ENCODE data around the gene CTNNB1.

GRCh38 chr3:41237907-41238306, 38.6 kb downstream of the CTNNB1 start:
- TF ChIP-seq, protein P1, sequence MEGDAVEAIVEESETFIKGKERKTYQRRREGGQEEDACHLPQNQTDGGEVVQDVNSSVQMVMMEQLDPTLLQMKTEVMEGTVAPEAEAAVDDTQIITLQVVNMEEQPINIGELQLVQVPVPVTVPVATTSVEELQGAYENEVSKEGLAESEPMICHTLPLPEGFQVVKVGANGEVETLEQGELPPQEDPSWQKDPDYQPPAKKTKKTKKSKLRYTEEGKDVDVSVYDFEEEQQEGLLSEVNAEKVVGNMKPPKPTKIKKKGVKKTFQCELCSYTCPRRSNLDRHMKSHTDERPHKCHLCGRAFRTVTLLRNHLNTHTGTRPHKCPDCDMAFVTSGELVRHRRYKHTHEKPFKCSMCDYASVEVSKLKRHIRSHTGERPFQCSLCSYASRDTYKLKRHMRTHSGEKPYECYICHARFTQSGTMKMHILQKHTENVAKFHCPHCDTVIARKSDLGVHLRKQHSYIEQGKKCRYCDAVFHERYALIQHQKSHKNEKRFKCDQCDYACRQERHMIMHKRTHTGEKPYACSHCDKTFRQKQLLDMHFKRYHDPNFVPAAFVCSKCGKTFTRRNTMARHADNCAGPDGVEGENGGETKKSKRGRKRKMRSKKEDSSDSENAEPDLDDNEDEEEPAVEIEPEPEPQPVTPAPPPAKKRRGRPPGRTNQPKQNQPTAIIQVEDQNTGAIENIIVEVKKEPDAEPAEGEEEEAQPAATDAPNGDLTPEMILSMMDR (IDR thresholded peaks at IDR 0.05; ENCODE audit: low read depth, low read length, missing input control): no peak
- TF ChIP-seq YY1 (IDR thresholded peaks at IDR 0.05): no peak
- TF ChIP-seq SP1 (IDR thresholded peaks at IDR 0.05): no peak
- TF ChIP-seq EGR1 (IDR thresholded peaks at IDR 0.05; ENCODE audit: low read depth in 2 of 2): no peak
- no peak for TF ChIP-seq MAX (IDR thresholded peaks at IDR 0.05)
- no peak for TF ChIP-seq RAD21 (IDR thresholded peaks at IDR 0.05)
- TF ChIP-seq, protein P2, sequence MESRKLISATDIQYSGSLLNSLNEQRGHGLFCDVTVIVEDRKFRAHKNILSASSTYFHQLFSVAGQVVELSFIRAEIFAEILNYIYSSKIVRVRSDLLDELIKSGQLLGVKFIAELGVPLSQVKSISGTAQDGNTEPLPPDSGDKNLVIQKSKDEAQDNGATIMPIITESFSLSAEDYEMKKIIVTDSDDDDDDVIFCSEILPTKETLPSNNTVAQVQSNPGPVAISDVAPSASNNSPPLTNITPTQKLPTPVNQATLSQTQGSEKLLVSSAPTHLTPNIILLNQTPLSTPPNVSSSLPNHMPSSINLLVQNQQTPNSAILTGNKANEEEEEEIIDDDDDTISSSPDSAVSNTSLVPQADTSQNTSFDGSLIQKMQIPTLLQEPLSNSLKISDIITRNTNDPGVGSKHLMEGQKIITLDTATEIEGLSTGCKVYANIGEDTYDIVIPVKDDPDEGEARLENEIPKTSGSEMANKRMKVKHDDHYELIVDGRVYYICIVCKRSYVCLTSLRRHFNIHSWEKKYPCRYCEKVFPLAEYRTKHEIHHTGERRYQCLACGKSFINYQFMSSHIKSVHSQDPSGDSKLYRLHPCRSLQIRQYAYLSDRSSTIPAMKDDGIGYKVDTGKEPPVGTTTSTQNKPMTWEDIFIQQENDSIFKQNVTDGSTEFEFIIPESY (IDR thresholded peaks at IDR 0.05): no peak
- TF ChIP-seq TAF1 (conservative IDR thresholded peaks at IDR 0.05): no peak
- no peak for TF ChIP-seq JUND (IDR thresholded peaks at IDR 0.05)
